ENCODE measurements around the gene USP31. TPM values are rescaled to one million over a fixed set of nuclear protein-coding genes. Genes with fewer than 3 reads are reported as not detected.

The USP31 gene
- total and polyA plus RNA-seq, 2 experiments from 2014 or later: 3.3 to 6.4 TPM

DNA sequence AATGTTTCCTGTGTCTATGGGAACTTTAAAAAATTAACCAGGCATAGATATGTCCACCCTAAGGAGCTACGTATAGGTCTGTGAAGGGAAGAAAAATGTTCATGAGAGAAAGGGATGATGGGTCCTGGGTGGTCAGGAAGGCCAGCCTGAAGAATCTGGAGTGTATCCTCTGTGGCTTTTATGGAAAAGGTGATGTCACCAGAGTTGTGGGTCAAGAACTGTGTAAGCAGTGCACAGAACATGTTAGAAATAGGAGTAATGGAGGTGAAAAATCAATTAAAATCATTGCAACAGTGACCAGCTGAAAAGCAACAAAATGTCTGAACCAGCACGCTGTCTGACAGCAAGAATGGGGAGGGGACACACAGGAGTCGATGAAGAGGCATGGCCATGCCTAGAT, 68.5 kb downstream of the USP31 start:
- DNase-seq (ENCODE audit: low spot score): no peak
- no peak overlapping the region for H3K4me3 ChIP-seq
- no peaks in the 10 kb centered on the region for H3K27me3 ChIP-seq
- no peak overlapping the region for H2AFZ ChIP-seq
- no peaks in the 10 kb centered on the region for H3K36me3 ChIP-seq (replicated peaks; ENCODE audit: insufficient read depth, low read depth)
- H3K4me2 ChIP-seq: no peak overlapping the region
- H3K4me1 ChIP-seq (ENCODE audit: insufficient read depth): no peaks in the 10 kb centered on the region
- H3K9me2 ChIP-seq (replicated peaks; ENCODE audit: insufficient read depth): no peaks in the 10 kb centered on the region
- H3K79me2 ChIP-seq: no peaks in the 10 kb centered on the region
- TF ChIP-seq, protein P1, sequence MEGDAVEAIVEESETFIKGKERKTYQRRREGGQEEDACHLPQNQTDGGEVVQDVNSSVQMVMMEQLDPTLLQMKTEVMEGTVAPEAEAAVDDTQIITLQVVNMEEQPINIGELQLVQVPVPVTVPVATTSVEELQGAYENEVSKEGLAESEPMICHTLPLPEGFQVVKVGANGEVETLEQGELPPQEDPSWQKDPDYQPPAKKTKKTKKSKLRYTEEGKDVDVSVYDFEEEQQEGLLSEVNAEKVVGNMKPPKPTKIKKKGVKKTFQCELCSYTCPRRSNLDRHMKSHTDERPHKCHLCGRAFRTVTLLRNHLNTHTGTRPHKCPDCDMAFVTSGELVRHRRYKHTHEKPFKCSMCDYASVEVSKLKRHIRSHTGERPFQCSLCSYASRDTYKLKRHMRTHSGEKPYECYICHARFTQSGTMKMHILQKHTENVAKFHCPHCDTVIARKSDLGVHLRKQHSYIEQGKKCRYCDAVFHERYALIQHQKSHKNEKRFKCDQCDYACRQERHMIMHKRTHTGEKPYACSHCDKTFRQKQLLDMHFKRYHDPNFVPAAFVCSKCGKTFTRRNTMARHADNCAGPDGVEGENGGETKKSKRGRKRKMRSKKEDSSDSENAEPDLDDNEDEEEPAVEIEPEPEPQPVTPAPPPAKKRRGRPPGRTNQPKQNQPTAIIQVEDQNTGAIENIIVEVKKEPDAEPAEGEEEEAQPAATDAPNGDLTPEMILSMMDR (IDR thresholded peaks at IDR 0.05; ENCODE audit: poor library complexity): no peak
- TF ChIP-seq EZH2phosphoT487 (IDR thresholded peaks at IDR 0.05; ENCODE audit: low read depth, severe bottlenecking, unreplicated experiment) (no peak), EZH2 (IDR thresholded peaks at IDR 0.05; ENCODE audit: borderline replicate concordance) (no peak)
- no peak overlapping the region for H3K27ac ChIP-seq
- H4K20me1 ChIP-seq (ENCODE audit: insufficient read depth, poor library complexity, severe bottlenecking): no peaks in the 10 kb centered on the region
- no peaks in the 10 kb centered on the region for H3K9me3 ChIP-seq (ENCODE audit: low read depth)
- 92% methylated on average over 3 of the region's 3 CpGs for WGBS (ENCODE audit: low lambda C conversion rate, missing lambda C conversion rate)

DNA sequence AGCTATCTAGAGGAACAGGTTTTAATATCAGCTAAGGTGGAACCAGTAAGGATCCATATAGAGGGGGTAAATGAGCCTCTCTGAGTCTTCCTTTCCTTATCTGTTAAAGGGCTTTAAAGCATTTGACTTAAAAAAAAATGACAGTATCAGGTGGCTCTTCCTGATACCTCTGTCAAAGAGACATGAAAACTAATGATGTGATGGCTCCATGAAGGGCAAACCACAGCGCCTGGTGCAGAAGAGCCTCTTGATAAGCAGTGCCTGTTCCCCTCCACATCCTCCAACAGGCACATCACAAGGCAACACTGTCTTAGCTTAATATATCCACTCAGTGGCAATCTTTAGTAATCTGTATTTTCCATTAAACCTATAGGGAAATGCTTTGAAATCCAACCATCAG, 68.9 kb downstream of the USP31 start:
- no peaks in the 10 kb centered on the region for H3K9me2 ChIP-seq (replicated peaks; ENCODE audit: insufficient read depth)
- H3K4me1 ChIP-seq (ENCODE audit: insufficient read depth): no peaks in the 10 kb centered on the region
- no peak overlapping the region for H3K4me3 ChIP-seq
- no peak overlapping the region for H3K4me2 ChIP-seq
- no peak overlapping the region for H2AFZ ChIP-seq
- no peak overlapping the region for H3K27ac ChIP-seq
- no peaks in the 10 kb centered on the region for H3K36me3 ChIP-seq (replicated peaks; ENCODE audit: insufficient read depth, low read depth)
- WGBS (ENCODE audit: low lambda C conversion rate, missing lambda C conversion rate): 71% methylated on average over 1 of the region's 1 CpG
- H3K9me3 ChIP-seq (ENCODE audit: low read depth): no peaks in the 10 kb centered on the region
- no peak for DNase-seq (ENCODE audit: low spot score)
- H4K20me1 ChIP-seq (ENCODE audit: insufficient read depth, poor library complexity, severe bottlenecking): no peaks in the 10 kb centered on the region
- H3K79me2 ChIP-seq: no peaks in the 10 kb centered on the region
- TF ChIP-seq EZH2phosphoT487 (IDR thresholded peaks at IDR 0.05; ENCODE audit: low read depth, severe bottlenecking, unreplicated experiment) (no peak), EZH2 (IDR thresholded peaks at IDR 0.05; ENCODE audit: borderline replicate concordance) (no peak)
- TF ChIP-seq, protein P1 (IDR thresholded peaks at IDR 0.05; ENCODE audit: poor library complexity): no peak
- no peaks in the 10 kb centered on the region for H3K27me3 ChIP-seq

DNA sequence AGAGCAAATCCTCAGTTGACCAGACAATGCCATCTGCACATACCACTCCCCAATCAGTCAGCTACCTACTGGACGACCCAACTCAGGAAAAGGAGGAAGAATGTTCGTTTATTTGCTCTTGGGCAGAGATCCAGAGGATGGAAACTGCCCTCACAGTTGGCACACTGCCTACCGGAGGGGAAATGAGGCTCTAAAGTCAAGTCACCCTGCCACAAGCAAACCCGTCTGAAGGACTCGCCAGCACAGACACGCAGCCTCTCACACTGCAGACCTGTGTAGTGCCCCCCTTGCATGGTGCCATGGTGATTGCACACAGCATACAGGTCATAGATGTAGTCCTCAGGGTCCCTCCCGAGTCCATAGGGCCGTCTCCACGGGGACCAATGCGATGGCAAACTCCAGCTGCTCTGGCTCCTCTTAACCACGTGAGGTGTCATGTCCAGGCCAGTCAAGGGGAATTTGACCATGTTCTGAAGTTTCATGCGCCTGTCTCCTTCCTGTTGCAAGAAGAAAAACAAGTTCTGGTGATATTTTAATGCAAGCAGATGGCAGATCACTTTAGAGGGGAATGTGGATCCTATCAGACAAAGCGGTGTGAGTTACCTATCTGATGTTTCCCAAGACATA, 69.5 kb downstream of the USP31 start:
- no peaks in the 10 kb centered on the region for H4K20me1 ChIP-seq (ENCODE audit: insufficient read depth, poor library complexity, severe bottlenecking)
- no peak for TF ChIP-seq EZH2 (IDR thresholded peaks at IDR 0.05; ENCODE audit: borderline replicate concordance)
- TF ChIP-seq, protein P1 (IDR thresholded peaks at IDR 0.05; ENCODE audit: poor library complexity): no peak
- no peak for TF ChIP-seq EZH2phosphoT487 (IDR thresholded peaks at IDR 0.05; ENCODE audit: low read depth, severe bottlenecking, unreplicated experiment)
- H3K4me2 ChIP-seq: no peak overlapping the region
- H3K9me2 ChIP-seq (replicated peaks; ENCODE audit: insufficient read depth): no peaks in the 10 kb centered on the region
- no peaks in the 10 kb centered on the region for H3K36me3 ChIP-seq (replicated peaks; ENCODE audit: insufficient read depth, low read depth)
- no peaks in the 10 kb centered on the region for H3K9me3 ChIP-seq (ENCODE audit: low read depth)
- H3K79me2 ChIP-seq: no peaks in the 10 kb centered on the region
- no peaks in the 10 kb centered on the region for H3K27me3 ChIP-seq
- H3K4me1 ChIP-seq (ENCODE audit: insufficient read depth): no peaks in the 10 kb centered on the region
- WGBS (ENCODE audit: low lambda C conversion rate, missing lambda C conversion rate): 89% methylated on average over 13 of the region's 13 CpGs
- DNase-seq (ENCODE audit: low spot score): no peak
- H3K4me3 ChIP-seq: no peak overlapping the region
- no peak overlapping the region for H3K27ac ChIP-seq
- no peak overlapping the region for H2AFZ ChIP-seq

Data from hepatocyte (in vitro differentiated cells).